ENCODE measurements around the gene TRIM8. TPM values are rescaled to one million over a fixed set of nuclear protein-coding genes. Genes with fewer than 3 reads are reported as not detected.
A peak's percentile ranks its signal among the peaks of the same experiment; 100 is the strongest.

The TRIM8 gene
- total RNA-seq, 1 donor from 2014 or later: 216 TPM

- H3K9me3 ChIP-seq: no peaks in the 10 kb centered on the region
- peaks cover 28 to 47% of the 10 kb centered on the region in 2 donors for H3K4me1 ChIP-seq
- TF ChIP-seq, protein P1, sequence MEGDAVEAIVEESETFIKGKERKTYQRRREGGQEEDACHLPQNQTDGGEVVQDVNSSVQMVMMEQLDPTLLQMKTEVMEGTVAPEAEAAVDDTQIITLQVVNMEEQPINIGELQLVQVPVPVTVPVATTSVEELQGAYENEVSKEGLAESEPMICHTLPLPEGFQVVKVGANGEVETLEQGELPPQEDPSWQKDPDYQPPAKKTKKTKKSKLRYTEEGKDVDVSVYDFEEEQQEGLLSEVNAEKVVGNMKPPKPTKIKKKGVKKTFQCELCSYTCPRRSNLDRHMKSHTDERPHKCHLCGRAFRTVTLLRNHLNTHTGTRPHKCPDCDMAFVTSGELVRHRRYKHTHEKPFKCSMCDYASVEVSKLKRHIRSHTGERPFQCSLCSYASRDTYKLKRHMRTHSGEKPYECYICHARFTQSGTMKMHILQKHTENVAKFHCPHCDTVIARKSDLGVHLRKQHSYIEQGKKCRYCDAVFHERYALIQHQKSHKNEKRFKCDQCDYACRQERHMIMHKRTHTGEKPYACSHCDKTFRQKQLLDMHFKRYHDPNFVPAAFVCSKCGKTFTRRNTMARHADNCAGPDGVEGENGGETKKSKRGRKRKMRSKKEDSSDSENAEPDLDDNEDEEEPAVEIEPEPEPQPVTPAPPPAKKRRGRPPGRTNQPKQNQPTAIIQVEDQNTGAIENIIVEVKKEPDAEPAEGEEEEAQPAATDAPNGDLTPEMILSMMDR (IDR thresholded peaks at IDR 0.05): no peak
- H3K27ac ChIP-seq: peak overlapping the region; percentile 98
- H3K27me3 ChIP-seq: no peaks in the 10 kb centered on the region
- H3K36me3 ChIP-seq: peaks cover 4% of the 10 kb centered on the region in 2 donors
- intact Hi-C loops (cut with DNase I): loop anchor here (2.0 to 10.0 kb wide), 5 partner anchors 23 to 1641 kb away; partner anchors contain the start of genes ARL3 and SFXN2
- peak; percentile 84 to 96 for DNase-seq (ENCODE audit: low spot score in 2 of 2)
- peak overlapping the region; percentile 97 for H3K4me3 ChIP-seq
These were observed 1.7 kb downstream of the TRIM8 start for GRCh38 chr10:102645741-102646609.

GRCh38 chr10:102646610-102647442, 2.5 kb downstream of the TRIM8 start:
- TF ChIP-seq, protein P1 (IDR thresholded peaks at IDR 0.05): no peak
- peak overlapping the region; percentile 97 for H3K4me3 ChIP-seq
- peaks cover 34 to 49% of the 10 kb centered on the region in 2 donors for H3K4me1 ChIP-seq
- no peaks in the 10 kb centered on the region for H3K9me3 ChIP-seq
- H3K27ac ChIP-seq: peak overlapping the region; percentile 98
- DNase-seq (ENCODE audit: low spot score in 2 of 2): peak in 1 of 2 donors; percentile 76
- peaks cover 4 to 12% of the 10 kb centered on the region in 2 donors for H3K36me3 ChIP-seq
- H3K27me3 ChIP-seq: no peaks in the 10 kb centered on the region
- intact Hi-C loops (cut with DNase I): loop anchor here (2.0 to 10.0 kb wide), 4 partner anchors 22 to 1642 kb away; partner anchors contain the start of genes ARL3 and SFXN2

GRCh38 chr10:102647443-102648268, 3.4 kb downstream of the TRIM8 start:
- Histone ChIP-seq H3K4me3 (peak overlapping the region; percentile 97), H3K27me3 (no peaks in the 10 kb centered on the region), H3K27ac (peak overlapping the region; percentile 98), H3K9me3 (no peaks in the 10 kb centered on the region), H3K36me3 (peaks cover 7 to 18% of the 10 kb centered on the region in 2 donors), H3K4me1 (peaks cover 34 to 54% of the 10 kb centered on the region in 2 donors)
- TF ChIP-seq, protein P1 (IDR thresholded peaks at IDR 0.05): no peak
- DNase-seq (ENCODE audit: low spot score in 2 of 2): no peak
- intact Hi-C loops (cut with DNase I): loop anchor here (2.0 to 10.0 kb wide), 4 partner anchors 21 to 1643 kb away; partner anchors contain the start of genes ARL3 and SFXN2

GRCh38 chr10:102648269-102648888, 4.1 kb downstream of the TRIM8 start:
- no peaks in the 10 kb centered on the region for H3K9me3 ChIP-seq
- H3K27ac ChIP-seq: peak overlapping the region; percentile 98
- no peak for DNase-seq (ENCODE audit: low spot score in 2 of 2)
- H3K4me3 ChIP-seq: peak overlapping the region; percentile 97
- peaks cover 34 to 56% of the 10 kb centered on the region in 2 donors for H3K4me1 ChIP-seq
- no peaks in the 10 kb centered on the region for H3K27me3 ChIP-seq
- intact Hi-C loops (cut with DNase I): loop anchor here (10.0 kb wide), 2 partner anchors 136 to 1644 kb away; no protein-coding TSS in a partner anchor
- peaks cover 11 to 25% of the 10 kb centered on the region in 2 donors for H3K36me3 ChIP-seq
- TF ChIP-seq, protein P1 (IDR thresholded peaks at IDR 0.05): no peak
